ENCODE results near the gene NELFCD.

Gene NELFCD

GRCh38 chr20:59035381-59035780 lies 54.3 kb downstream of the NELFCD start:
- Histone ChIP-seq H4K20me1 (ENCODE audit: insufficient read depth, low read length) (peaks cover 34% of the 10 kb centered on the region; the same call in 1 of the 2 replicates), H3K27me3 (ENCODE audit: insufficient read depth, low read length, poor library complexity) (no peaks in the 10 kb centered on the region), H3K27ac (ENCODE audit: low read length) (no peak overlapping the region), H3K4me3 (ENCODE audit: low read depth in 1 of 2, low read length in 2 of 2) (no peak overlapping the region), H3K36me3 (ENCODE audit: insufficient read depth, low read length) (peaks cover 66% of the 10 kb centered on the region), H3K4me2 (ENCODE audit: insufficient read depth, low read length) (no peak overlapping the region), H3K9me3 (ENCODE audit: insufficient read depth, low read length, severe bottlenecking) (no peaks in the 10 kb centered on the region), H3K9ac (ENCODE audit: low read depth, low read length) (no peak overlapping the region), H3K79me2 (ENCODE audit: insufficient read depth, low read length) (peaks cover 74% of the 10 kb centered on the region), H3K4me1 (ENCODE audit: insufficient read depth, low read length) (peaks cover 48% of the 10 kb centered on the region), H2AFZ (ENCODE audit: low read depth, low read length) (no peak overlapping the region)
- TF ChIP-seq EZH2 (IDR thresholded peaks at IDR 0.05; ENCODE audit: borderline replicate concordance, low read depth, low read length, severe bottlenecking), result no peak
- TF ChIP-seq, protein P1, sequence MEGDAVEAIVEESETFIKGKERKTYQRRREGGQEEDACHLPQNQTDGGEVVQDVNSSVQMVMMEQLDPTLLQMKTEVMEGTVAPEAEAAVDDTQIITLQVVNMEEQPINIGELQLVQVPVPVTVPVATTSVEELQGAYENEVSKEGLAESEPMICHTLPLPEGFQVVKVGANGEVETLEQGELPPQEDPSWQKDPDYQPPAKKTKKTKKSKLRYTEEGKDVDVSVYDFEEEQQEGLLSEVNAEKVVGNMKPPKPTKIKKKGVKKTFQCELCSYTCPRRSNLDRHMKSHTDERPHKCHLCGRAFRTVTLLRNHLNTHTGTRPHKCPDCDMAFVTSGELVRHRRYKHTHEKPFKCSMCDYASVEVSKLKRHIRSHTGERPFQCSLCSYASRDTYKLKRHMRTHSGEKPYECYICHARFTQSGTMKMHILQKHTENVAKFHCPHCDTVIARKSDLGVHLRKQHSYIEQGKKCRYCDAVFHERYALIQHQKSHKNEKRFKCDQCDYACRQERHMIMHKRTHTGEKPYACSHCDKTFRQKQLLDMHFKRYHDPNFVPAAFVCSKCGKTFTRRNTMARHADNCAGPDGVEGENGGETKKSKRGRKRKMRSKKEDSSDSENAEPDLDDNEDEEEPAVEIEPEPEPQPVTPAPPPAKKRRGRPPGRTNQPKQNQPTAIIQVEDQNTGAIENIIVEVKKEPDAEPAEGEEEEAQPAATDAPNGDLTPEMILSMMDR (IDR thresholded peaks at IDR 0.05; ENCODE audit: borderline replicate concordance, extremely low read depth, low read length, poor library complexity, severe bottlenecking), result no peak
- DNase-seq, result no peak
- no peak for ATAC-seq (ENCODE audit: insufficient read depth, low read depth)

DNA sequence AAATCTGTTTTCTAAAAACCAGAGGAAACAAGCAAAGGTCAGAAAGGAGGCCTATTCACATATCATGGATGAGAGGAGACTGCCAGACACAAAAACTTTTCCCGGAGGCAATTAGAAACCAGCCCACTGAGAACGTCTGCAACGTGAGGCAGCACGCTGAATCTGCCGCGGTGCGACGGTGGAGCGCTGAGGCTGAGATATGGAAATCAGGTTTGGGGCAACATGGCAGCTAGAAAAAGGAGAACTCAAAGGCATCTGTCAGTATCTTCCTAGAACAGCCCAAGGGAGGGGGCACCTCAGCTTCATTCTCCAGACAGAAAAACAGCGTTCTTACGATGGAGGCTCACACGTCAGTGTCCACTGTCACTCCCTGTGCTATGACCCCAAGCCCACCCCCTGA lies 56.3 kb downstream of the NELFCD start:
- no peak overlapping the region for H3K4me3 ChIP-seq (ENCODE audit: low read depth in 1 of 2, low read length in 2 of 2)
- no peak for DNase-seq

GRCh38 chr20:59039233-59039632 lies 58.2 kb downstream of the NELFCD start:
- Histone ChIP-seq H3K9me3 (ENCODE audit: insufficient read depth, low read length, severe bottlenecking) (no peaks in the 10 kb centered on the region), H3K9ac (ENCODE audit: low read depth, low read length) (peak overlapping the region; percentile 85; the same call in 1 of the 2 replicates), H3K36me3 (ENCODE audit: insufficient read depth, low read length) (peaks cover 66% of the 10 kb centered on the region), H3K4me3 (ENCODE audit: low read depth in 1 of 2, low read length in 2 of 2) (no peak overlapping the region), H3K79me2 (ENCODE audit: insufficient read depth, low read length) (peaks cover 76% of the 10 kb centered on the region), H3K4me1 (ENCODE audit: insufficient read depth, low read length) (peaks cover 48% of the 10 kb centered on the region), H3K4me2 (ENCODE audit: insufficient read depth, low read length) (peak overlapping the region; percentile 98; the same call in 1 of the 2 replicates), H3K27ac (ENCODE audit: low read length) (no peak overlapping the region), H4K20me1 (ENCODE audit: insufficient read depth, low read length) (peaks cover 47% of the 10 kb centered on the region), H3K27me3 (ENCODE audit: insufficient read depth, low read length, poor library complexity) (no peaks in the 10 kb centered on the region), H2AFZ (ENCODE audit: low read depth, low read length) (no peak overlapping the region)
- DNase-seq, result no peak
- ATAC-seq (ENCODE audit: insufficient read depth, low read depth), result no peak
- no peak for TF ChIP-seq EZH2 (IDR thresholded peaks at IDR 0.05; ENCODE audit: borderline replicate concordance, low read depth, low read length, severe bottlenecking)
- TF ChIP-seq, protein P1 (IDR thresholded peaks at IDR 0.05; ENCODE audit: borderline replicate concordance, extremely low read depth, low read length, poor library complexity, severe bottlenecking), result no peak

More for the DNA sequence above, 56.3 kb downstream of the NELFCD start:
- Histone ChIP-seq H3K9ac (ENCODE audit: low read depth, low read length) (no peak overlapping the region), H3K27me3 (ENCODE audit: insufficient read depth, low read length, poor library complexity) (no peaks in the 10 kb centered on the region), H3K4me1 (ENCODE audit: insufficient read depth, low read length) (peaks cover 55% of the 10 kb centered on the region), H2AFZ (ENCODE audit: low read depth, low read length) (no peak overlapping the region), H3K27ac (ENCODE audit: low read length) (no peak overlapping the region), H3K9me3 (ENCODE audit: insufficient read depth, low read length, severe bottlenecking) (no peaks in the 10 kb centered on the region), H3K36me3 (ENCODE audit: insufficient read depth, low read length) (peaks cover 72% of the 10 kb centered on the region), H3K4me2 (ENCODE audit: insufficient read depth, low read length) (no peak overlapping the region), H4K20me1 (ENCODE audit: insufficient read depth, low read length) (peaks cover 45% of the 10 kb centered on the region), H3K79me2 (ENCODE audit: insufficient read depth, low read length) (peaks cover 76% of the 10 kb centered on the region)
- no peak for TF ChIP-seq EZH2 (IDR thresholded peaks at IDR 0.05; ENCODE audit: borderline replicate concordance, low read depth, low read length, severe bottlenecking)
- TF ChIP-seq, protein P1 (IDR thresholded peaks at IDR 0.05; ENCODE audit: borderline replicate concordance, extremely low read depth, low read length, poor library complexity, severe bottlenecking), result no peak
- ATAC-seq (ENCODE audit: insufficient read depth, low read depth), result no peak
